ENCODE data around the gene RPP25L. TPM values are rescaled to one million over a fixed set of nuclear protein-coding genes. Genes with fewer than 3 reads are reported as not detected.

The RPP25L gene
- total and polyA plus RNA-seq, 2 of the 4 experiments (the other 2 are of a cell fraction) = 20.4 to 26.3 TPM

- peak overlapping the region; percentile 79 for H3K4ac ChIP-seq (ENCODE audit: low read depth, low read length)
- peak; percentile 52 for DNase-seq
Measured at GRCh38 chr9:34653151-34654072, 41.5 kb upstream of the RPP25L start.

More at GRCh38 chr9:34653151-34654072, 41.5 kb upstream of the RPP25L start:
- Histone ChIP-seq H4K20me1 (ENCODE audit: insufficient read depth, low read length) (no peaks in the 10 kb centered on the region), H3K27me3 (ENCODE audit: control insufficient read depth, insufficient read depth, low read length) (no peaks in the 10 kb centered on the region), H3K9me3 (ENCODE audit: control insufficient read depth, insufficient read depth, low read length) (no peaks in the 10 kb centered on the region), H2BK120ac (ENCODE audit: low read depth, low read length) (peak overlapping the region; percentile 73), H2BK5ac (ENCODE audit: low read depth, low read length, poor library complexity, severe bottlenecking) (peak overlapping the region; percentile 80), H4K91ac (ENCODE audit: insufficient read depth, low read depth, low read length) (peak overlapping the region; percentile 53), H3K23ac (ENCODE audit: low read depth, low read length) (peak overlapping the region; percentile 89), H3K9me1 (ENCODE audit: insufficient read depth, low read length) (peaks cover 27% of the 10 kb centered on the region), H2AK5ac (ENCODE audit: low read depth, low read length) (peak overlapping the region; percentile 97), H2BK15ac (ENCODE audit: low read depth, low read length) (peak overlapping the region; percentile 67; the same call in 2 of the 3 replicates), H4K8ac (ENCODE audit: low read depth in 2 of 2, low read length in 2 of 2) (peak overlapping the region; percentile 6 to 77), H2AK9ac (replicated peaks; ENCODE audit: low read depth, low read length, poor library complexity) (peak overlapping the region; percentile 62), H3K18ac (ENCODE audit: low read depth, low read length) (peak overlapping the region; percentile 82), H2AFZ (replicated peaks; ENCODE audit: low read length, poor library complexity) (peak overlapping the region; percentile 88), H3K36me3 (ENCODE audit: control insufficient read depth, insufficient read depth, low read length) (peaks cover 13% of the 10 kb centered on the region), H3K14ac (replicated peaks; ENCODE audit: low read depth, low read length) (peak overlapping the region; percentile 87), H3K27ac (ENCODE audit: insufficient read depth, low read length) (peak overlapping the region; percentile 77), H4K5ac (ENCODE audit: low read depth, low read length) (peak overlapping the region; percentile 90), H3K56ac (ENCODE audit: extremely low read depth, insufficient read depth, low read length) (peak overlapping the region; percentile 72), H3K4me3 (ENCODE audit: insufficient read depth, low read depth, low read length) (no peak overlapping the region), H3K9ac (ENCODE audit: low read depth, low read length) (peak overlapping the region; percentile 71), H3K79me1 (ENCODE audit: low read depth in 1 of 2, low read length in 2 of 2) (peaks cover 3 to 34% of the 10 kb centered on the region in 2 experiments; a peak in 3 of 4 replicates), H3K4me2 (ENCODE audit: low read depth, low read length) (peak overlapping the region; percentile 96), H3K4me1 (ENCODE audit: control insufficient read depth, insufficient read depth, low read length) (peaks cover 35% of the 10 kb centered on the region), H2BK20ac (ENCODE audit: low read depth, low read length) (peak overlapping the region; percentile 66; the same call in 1 of the 2 replicates)
- 16% methylated on average over 4 of the region's 11 CpGs; no CpG with 5 or more reads in 1 of the 2 experiments for WGBS, 2 experiments (ENCODE audit: extremely low coverage in 2 of 2, insufficient read length in 1 of 2)
- ChIA-PET CTCF (interaction anchor here (1.0 to 1.9 kb wide), 2 partner anchors 12 to 49 kb away, joined by 3 to 6 read pairs; no protein-coding TSS in a partner anchor), POLR2A (ENCODE audit: unreplicated experiment) (interaction anchor here (0.7 to 0.9 kb wide), 2 partner anchors 9 to 17 kb away, joined by 3 to 5 read pairs; partner anchors contain the start of gene CCL27)
- peak; percentile 18 for ATAC-seq (ENCODE audit: low read depth)
- intact Hi-C loops (cut with micrococcal nuclease) = no loop called here
- dilution Hi-C loops (cut with HindIII; ENCODE audit: low sequenced_read_pairs, unreplicated experiment) = no loop called here
- BruUV-seq (replicated peaks) = no TSS peak
- in situ Hi-C loops (cut with MboI; ENCODE audit: low sequenced_read_pairs) = no loop called here
- TF ChIP-seq RAD21 (IDR thresholded peaks at IDR 0.05; ENCODE audit: low read length) (no peak), BHLHE40 (IDR thresholded peaks at IDR 0.05; ENCODE audit: low read depth, low read length) (no peak), MAFK (IDR thresholded peaks at IDR 0.05; ENCODE audit: low read depth, low read length) (no peak), USF2 (IDR thresholded peaks at IDR 0.05; ENCODE audit: low read depth, low read length) (no peak), RCOR1 (IDR thresholded peaks at IDR 0.05; ENCODE audit: insufficient replicate concordance, low read length) (no peak), MAZ (IDR thresholded peaks at IDR 0.05; ENCODE audit: borderline replicate concordance, low read depth, low read length) (peak; percentile 58), MXI1 (IDR thresholded peaks at IDR 0.05; ENCODE audit: borderline replicate concordance, low read depth, low read length) (0 out of 2 replicates have a peak, but pooled peaks have one; percentile 42), NFE2L2 (IDR thresholded peaks at IDR 0.05; ENCODE audit: low read depth, low read length) (no peak)
- TF ChIP-seq, protein P1, sequence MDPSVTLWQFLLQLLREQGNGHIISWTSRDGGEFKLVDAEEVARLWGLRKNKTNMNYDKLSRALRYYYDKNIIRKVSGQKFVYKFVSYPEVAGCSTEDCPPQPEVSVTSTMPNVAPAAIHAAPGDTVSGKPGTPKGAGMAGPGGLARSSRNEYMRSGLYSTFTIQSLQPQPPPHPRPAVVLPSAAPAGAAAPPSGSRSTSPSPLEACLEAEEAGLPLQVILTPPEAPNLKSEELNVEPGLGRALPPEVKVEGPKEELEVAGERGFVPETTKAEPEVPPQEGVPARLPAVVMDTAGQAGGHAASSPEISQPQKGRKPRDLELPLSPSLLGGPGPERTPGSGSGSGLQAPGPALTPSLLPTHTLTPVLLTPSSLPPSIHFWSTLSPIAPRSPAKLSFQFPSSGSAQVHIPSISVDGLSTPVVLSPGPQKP (IDR thresholded peaks at IDR 0.05; ENCODE audit: borderline replicate concordance, low read depth, low read length) = no peak

Data from IMR-90 (cell line).